ENCODE data around the gene ANP32E. TPM values are rescaled to one million over a fixed set of nuclear protein-coding genes. Genes with fewer than 3 reads are reported as not detected.

ANP32E gene
- total and polyA plus RNA-seq, 4 donors: 8.8 to 41.5 (median 25.6) TPM

- TF ChIP-seq YY1 (IDR thresholded peaks at IDR 0.05) (no peak), GABPA (IDR thresholded peaks at IDR 0.05 in 1 of 2, conservative IDR thresholded peaks at IDR 0.05 in 1 of 2) (no peak), SP1 (IDR thresholded peaks at IDR 0.05) (no peak), FOXA2 (IDR thresholded peaks at IDR 0.05) (no peak), NR2F2 (IDR thresholded peaks at IDR 0.05) (no peak), RXRA (IDR thresholded peaks at IDR 0.05) (no peak)
- TF ChIP-seq, protein P1, sequence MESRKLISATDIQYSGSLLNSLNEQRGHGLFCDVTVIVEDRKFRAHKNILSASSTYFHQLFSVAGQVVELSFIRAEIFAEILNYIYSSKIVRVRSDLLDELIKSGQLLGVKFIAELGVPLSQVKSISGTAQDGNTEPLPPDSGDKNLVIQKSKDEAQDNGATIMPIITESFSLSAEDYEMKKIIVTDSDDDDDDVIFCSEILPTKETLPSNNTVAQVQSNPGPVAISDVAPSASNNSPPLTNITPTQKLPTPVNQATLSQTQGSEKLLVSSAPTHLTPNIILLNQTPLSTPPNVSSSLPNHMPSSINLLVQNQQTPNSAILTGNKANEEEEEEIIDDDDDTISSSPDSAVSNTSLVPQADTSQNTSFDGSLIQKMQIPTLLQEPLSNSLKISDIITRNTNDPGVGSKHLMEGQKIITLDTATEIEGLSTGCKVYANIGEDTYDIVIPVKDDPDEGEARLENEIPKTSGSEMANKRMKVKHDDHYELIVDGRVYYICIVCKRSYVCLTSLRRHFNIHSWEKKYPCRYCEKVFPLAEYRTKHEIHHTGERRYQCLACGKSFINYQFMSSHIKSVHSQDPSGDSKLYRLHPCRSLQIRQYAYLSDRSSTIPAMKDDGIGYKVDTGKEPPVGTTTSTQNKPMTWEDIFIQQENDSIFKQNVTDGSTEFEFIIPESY (IDR thresholded peaks at IDR 0.05): no peak
Observed at GRCh38 chr1:150185481-150185880, 50.4 kb downstream of the ANP32E start (continued).

- WGBS: 87% methylated on average over 3 of the region's 3 CpGs
Observed at GRCh38 chr1:150183061-150183460, 52.9 kb downstream of the ANP32E start.

More at GRCh38 chr1:150183061-150183460, 52.9 kb downstream of the ANP32E start:
- no peak overlapping the region for H3K9ac ChIP-seq (ENCODE audit: low read depth in 1 of 2, low read length in 2 of 2)
- no peaks in the 10 kb centered on the region for H3K36me3 ChIP-seq (ENCODE audit: control insufficient read depth in 4 of 4, insufficient read depth in 3 of 4, low read depth in 1 of 4, low read length in 3 of 4)
- peaks cover 0 to 10% (median 5%) of the 10 kb centered on the region in 4 donors for H3K4me1 ChIP-seq (ENCODE audit: control insufficient read depth in 4 of 4, insufficient read depth in 4 of 4, low read length in 3 of 4)
- H3K27me3 ChIP-seq (ENCODE audit: control insufficient read depth in 4 of 4, insufficient read depth in 4 of 4, low read length in 3 of 4): no peaks in the 10 kb centered on the region
- H3K4me3 ChIP-seq (ENCODE audit: low read depth in 1 of 3, low read length in 3 of 3): no peak overlapping the region
- H3K27ac ChIP-seq (ENCODE audit: low read depth in 1 of 2, low read length in 2 of 2): no peak overlapping the region
- TF ChIP-seq TAF1 (conservative IDR thresholded peaks at IDR 0.05): no peak
- no peak for TF ChIP-seq FOXA2 (IDR thresholded peaks at IDR 0.05)
- TF ChIP-seq YY1 (IDR thresholded peaks at IDR 0.05): no peak
- no peak for TF ChIP-seq HNF4A (conservative IDR thresholded peaks at IDR 0.05)
- TF ChIP-seq NR2F2 (IDR thresholded peaks at IDR 0.05): no peak
- TF ChIP-seq, protein P2, sequence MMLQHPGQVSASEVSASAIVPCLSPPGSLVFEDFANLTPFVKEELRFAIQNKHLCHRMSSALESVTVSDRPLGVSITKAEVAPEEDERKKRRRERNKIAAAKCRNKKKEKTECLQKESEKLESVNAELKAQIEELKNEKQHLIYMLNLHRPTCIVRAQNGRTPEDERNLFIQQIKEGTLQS (IDR thresholded peaks at IDR 0.05): no peak
- TF ChIP-seq GABPA (IDR thresholded peaks at IDR 0.05 in 1 of 2, conservative IDR thresholded peaks at IDR 0.05 in 1 of 2): no peak
- TF ChIP-seq, protein P1 (IDR thresholded peaks at IDR 0.05): no peak
- no peak for TF ChIP-seq SP1 (IDR thresholded peaks at IDR 0.05)
- TF ChIP-seq, protein P3, sequence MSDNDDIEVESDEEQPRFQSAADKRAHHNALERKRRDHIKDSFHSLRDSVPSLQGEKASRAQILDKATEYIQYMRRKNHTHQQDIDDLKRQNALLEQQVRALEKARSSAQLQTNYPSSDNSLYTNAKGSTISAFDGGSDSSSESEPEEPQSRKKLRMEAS (IDR thresholded peaks at IDR 0.05): no peak
- no peak for TF ChIP-seq RAD21 (IDR thresholded peaks at IDR 0.05)
- TF ChIP-seq REST (IDR thresholded peaks at IDR 0.05): no peak
- no peak for TF ChIP-seq HNF4G (IDR thresholded peaks at IDR 0.05)
- no peak for TF ChIP-seq RXRA (IDR thresholded peaks at IDR 0.05)
- no peaks in the 10 kb centered on the region for H3K9me3 ChIP-seq (ENCODE audit: control insufficient read depth in 4 of 4, low read length in 3 of 4)
- DNase-seq (ENCODE audit: low spot score): no peak

All from liver (tissue), 9 donors.